Measurements from ENCODE around the gene GAS2.

DNA sequence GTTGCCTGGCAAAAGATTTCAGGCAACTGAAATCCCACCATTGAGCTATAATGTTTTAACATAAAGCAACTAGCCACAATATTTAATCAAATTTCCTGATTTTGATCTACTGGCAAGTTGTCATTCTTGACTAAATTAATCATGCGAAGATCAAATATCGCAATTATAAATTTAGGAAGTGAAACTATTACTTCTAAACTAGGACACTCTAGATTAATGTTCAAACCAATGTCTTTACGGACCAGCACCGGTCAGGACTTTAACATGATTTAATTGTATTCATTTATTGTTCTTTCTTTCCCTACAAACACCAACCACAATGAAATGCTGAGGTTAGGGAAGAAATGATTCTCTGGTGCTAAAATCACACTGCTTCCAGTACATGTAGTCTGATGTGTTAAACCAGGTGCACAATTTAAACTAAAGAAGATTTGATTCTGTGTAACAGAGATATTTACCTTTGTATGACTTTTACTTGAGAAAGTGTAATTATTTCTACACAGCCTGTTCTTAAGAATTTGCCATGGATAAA, 14.9 kb downstream of the GAS2 start:
- TF ChIP-seq CTCF (IDR thresholded peaks at IDR 0.05; ENCODE audit: low read length) (no peak), EZH2 (optimal IDR thresholded peaks at IDR 0.05; ENCODE audit: low read depth, low read length) (no peak)
